HS-5 (cell line): ENCODE data around the gene SLC6A3.
"Not testable (repeated sequence)": the region's sequence is repeated elsewhere in the genome, so short reads cannot be mapped to it uniquely, and the experiment has no call there.

Source experiments
- DNase-seq: peaks from one replicate; pipeline ENCODE4 v3.0.0-alpha.2; 2012; ENCODE audit warnings: low read depth

The SLC6A3 gene

DNA sequence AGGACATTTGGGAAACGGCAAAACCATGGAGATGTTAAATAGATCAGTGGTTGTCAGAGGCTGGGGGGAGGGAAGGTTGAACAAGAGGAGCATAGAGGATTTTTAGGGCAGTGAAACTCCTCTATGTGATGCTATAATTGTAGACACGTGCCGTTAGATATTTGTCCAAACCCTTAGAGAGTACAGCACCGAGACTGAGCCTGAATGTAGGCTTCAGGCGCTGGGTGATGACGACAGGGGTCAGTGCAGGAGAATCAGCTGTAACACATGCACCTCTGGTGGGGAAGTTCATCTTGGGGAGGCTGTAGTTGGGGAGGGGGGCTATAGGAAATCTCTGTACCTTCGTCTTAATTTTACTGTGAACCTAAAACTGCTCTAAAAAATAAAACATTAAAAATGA, 78.1 kb downstream of the SLC6A3 start:
- DNase-seq: no peak

DNA sequence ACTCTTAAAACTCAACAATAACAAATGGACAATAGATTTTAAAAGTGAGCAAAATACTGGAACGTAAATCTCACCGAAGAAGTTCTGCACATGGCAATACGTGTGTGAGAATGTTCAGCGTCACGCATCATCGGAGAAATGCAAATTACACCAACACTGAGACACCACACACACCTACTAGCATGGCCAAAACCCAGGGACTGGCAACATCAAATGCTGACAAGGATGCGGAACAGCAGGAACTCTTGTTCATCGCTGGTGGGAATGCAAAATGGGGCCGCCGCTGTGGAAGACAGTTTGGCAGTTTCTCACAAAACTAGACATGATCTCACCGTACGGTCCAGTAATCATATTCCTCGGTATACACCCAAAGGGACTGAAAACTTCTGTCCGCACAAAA, 78.7 kb downstream of the SLC6A3 start:
- DNase-seq: no peak

DNA sequence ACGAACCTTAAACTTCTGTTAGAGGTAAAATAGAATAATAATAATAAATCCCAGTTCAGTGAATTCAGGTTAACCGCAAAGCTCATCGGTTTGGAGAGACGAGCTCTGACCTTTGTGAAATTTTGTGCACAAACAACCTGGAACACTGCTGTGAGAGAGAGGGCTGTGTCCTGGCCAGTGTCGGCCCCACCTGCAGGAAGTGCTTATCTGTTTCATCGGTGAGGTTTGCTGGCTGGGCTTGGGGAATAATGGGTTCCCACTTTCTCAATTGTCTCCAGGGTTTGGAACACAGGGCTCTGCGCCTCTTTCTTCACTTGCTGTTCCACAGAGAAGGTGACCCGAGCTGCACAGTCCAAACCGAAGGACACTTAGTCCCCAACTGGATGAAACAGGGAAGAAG, 81.0 kb downstream of the SLC6A3 start:
- DNase-seq: no peak

DNA sequence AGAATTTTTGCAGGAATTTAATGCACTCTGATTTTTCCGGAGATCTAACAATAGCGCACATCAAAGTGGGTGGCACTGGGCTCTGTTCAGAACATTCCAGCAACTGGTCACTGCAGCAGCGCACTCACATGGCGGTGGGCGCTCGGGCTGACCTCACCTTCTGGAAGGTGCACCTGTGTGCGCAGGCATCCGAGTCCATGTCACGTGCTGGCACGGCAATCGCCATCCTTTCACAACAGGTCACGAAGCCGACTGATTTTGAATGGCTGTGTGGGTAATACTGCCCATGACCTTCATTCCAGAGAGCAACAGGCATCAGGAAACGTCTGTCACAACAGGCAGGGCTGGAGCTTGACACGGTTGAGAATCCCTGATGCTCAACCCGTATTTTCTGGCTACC, 81.7 kb downstream of the SLC6A3 start:
- no peak for DNase-seq

DNA sequence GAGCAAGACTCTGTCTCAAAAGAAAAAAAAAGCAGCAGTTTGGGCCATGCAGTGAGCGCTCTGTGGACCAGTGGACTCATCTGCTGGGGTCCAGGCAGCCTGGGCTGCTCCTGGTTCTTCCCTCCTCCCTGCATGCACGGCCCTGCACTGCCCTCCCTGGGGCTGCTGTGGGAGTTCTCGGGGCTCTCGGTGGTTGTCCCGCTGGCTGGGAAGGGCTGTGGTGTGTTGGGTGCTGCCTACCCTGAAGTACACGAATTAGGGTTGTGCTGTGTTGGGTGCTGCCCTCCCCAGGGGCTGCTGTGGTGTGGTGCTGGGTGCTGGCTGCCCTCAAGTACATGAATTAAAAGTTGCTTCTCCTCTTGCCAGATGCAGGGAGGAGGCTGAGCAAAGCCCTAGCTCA, 82.1 kb downstream of the SLC6A3 start:
- DNase-seq: no peak

DNA sequence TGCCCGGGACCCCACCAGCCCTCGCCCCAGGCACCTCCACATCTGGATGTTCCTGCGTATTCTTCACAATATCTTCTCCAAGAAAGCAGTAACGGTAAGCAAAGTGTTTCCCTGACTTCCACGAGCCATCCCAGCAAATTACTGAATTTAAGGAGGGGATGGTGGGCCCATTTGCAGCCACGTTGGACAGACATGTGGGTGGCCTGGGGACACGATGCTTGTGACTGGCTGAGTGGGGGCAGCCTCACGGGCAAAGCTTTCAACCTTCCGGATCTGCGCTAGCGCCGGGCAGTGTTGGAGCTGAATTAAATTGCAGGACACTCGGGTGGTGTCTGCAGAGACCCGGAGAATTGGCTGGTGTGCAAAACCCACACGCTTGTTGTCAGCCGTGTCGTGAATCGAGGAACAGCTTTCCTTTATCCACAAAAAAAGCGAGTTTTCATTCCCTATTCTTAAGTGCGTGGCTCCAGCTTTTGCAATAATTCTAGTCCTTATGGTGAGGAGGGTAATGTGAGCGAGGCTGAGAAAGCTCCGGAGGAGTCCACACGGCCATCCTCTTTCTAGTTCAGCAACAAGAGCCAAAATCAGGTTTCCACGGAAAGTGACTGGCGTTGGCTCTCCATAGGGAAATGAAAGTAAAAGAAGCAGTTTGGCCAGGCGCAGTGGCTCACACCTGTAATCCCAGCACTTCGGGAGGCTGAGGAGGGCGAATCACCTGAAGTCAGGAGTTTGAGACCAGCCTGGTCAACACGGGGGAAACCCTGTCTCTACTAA, 82.8 kb downstream of the SLC6A3 start:
- DNase-seq: no peak

DNA sequence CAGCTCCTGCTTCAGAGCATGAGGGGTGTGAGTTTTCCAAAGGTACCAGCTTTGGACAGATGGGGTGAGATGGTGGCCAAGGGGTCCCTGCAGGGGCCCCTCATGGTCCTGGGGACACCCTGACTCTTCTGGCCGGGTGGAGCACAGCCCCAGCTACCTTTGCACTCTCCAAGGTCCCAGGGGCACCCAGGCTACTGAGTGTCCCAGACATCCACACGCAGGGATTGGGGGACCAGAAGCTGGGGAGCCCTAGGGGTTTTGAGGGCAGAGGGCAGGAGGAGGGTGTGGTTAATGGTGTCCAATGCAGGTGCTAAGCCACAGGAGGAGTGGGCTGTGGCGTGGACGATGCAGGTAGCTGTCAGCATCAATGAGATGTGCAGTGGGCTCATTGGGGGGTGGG, 84.4 kb downstream of the SLC6A3 start:
- DNase-seq: no peak

DNA sequence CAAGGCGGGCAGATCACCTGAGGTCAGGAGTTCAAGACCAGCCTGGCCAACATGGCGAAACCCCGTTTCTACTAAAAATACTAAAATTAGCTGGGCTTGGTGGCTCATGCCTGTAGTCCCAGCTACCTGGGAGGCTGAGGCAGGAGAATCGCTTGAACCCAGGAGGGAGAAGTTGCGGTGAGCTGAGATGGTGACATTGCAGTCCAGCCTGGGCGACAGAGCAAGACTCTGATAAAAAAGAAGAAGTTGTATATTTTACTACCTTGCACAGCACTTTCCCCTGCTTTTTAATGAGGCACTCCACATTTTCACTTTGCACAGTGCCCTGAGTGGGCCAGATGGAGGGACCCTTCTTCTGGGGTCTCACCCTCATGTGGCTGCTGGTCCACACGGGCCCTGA, 84.9 kb downstream of the SLC6A3 start:
- DNase-seq: not testable (repeated sequence)

DNA sequence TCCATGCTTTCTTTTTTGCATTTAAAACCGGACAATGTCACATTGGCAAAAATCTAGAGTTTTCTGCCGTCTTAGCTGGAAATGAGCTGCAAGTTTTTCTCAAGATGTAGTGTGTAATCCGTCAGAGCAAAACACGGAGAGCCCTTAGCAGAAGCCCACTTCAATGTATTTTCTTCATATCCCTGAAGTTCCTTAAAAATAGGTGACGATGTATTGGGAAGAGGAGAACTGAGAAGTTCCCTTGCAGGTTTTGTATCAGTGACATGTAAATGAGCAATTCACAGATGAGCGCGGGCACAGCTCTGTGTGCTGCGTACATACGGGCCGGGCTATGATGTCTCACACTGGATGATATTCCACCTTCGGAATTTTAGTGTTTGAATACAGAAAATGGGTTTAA, 85.5 kb downstream of the SLC6A3 start:
- DNase-seq: no peak

DNA sequence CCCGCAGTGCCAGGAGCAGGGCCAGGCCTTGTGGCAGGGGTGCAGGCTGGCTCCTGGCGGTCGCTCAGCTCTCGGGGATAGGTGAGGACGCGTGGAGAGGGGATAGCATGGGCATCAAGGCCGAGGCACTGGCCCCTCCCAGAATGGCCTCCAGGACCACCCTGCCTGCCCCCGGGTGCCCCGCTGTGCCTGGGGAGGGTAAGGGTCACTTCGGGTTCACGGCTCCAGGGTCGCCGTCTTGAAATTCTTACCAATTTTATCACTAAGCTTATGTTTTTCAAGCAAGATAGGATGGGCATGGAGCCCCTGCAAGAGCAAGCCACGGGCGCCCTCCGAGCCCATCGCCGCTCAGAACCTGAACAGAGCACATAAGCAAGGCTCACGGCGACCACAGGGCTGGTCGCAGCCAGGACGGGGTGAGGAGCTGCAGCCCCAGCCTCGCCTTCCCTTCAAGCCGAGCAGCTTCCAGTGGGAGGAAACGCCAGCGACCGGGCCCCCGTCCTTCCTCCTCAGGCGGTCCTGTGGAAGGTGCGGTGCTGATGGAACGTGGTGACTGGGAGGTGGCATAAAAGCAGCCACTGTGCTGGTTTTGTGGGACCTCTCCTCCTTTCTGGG, 86.1 kb downstream of the SLC6A3 start:
- DNase-seq: no peak

DNA sequence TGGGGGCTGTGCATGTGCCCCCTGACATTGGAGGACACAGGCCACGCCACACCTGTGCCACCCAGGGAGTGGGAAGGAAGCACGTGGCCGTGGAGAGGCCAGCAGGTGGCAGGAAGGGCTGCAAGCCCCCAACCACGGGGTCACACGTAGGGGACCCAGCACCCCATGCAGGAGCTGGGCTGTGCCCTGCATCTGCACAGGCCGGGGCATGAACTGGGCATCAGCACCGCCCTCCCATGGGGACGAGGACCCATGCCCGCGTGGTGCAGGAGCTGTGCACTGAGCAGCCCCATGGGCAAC, 86.6 kb downstream of the SLC6A3 start:
- no peak for DNase-seq

DNA sequence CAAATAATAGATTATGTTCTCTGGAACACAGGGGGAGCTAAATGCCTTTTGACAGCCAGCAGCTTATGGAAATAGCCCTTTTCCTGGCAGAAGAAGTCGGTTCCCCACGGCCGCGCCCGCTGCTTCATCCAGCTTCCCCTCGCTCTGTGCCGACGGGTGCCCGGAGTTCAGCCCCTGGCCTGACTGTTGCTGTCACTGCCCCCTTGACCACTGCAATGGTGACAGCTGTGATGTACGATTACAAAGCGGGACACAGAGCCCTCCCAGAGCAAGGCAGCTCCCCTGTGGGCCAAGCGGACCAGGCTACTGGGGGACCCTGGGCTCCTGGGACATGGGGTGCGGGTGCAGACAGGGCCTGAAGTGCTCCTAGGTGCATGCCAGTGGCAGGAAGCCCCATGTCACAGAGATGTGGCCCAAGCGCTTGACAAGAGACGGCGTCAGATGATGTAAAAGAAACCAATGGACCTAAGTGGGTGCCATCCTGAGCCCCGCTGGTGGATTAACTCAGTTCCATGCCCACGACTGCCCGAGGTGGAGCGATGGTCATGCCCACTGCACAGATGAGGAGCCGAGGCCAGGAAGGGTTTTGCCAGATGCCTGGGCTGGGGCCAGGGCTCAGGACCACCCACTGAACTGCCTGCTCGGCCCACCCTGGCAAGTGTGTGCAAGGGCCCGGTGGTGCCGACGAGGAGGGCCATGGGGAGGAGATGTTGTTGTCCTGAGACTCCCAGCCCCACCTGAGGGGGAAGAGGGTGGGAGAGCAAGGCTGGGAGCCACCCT, 87.1 kb downstream of the SLC6A3 start:
- no peak for DNase-seq

DNA sequence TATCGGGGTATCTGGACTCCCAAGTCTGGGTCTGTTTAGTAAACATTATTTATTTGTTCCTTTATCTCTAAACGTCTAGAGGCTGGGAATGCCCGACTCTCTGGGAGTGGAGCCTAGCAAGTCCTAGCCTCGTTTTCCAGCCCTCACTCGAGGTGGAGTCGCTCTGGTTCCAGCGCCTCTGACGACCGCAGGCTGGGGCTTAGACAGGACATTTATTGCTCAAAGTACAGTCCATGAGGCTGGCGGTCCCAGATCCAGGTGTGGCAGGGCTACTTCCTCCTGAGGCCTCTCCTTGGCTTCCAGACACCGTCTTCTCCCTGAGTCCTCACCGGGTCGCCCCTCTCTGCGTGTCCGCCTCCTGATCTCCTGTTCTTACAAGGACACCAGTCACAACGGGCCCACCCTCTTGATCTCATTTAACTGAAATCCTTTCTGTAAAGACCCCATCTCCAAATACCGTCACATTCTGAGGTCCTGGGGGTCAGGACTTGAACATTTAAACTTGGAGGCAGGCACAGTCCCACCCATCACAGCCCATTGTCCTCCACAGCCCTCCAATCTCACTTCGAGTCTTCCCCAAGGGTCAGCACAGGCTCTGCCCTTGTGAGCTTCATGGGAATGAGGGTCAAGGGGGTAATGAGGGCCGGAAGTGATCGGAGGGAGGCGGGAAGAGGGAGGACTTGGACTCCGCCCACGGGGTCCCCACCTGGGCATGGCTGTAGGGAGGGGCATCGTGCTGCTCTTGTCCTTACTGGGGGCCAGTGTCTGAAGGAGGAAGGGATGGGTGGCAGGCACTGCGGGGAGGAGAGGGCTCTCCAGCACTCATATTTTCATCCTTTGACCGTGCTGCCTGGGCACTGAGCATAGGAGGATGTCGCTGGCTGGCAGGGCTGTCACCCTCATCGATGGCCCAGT, 88.1 kb downstream of the SLC6A3 start:
- no peak for DNase-seq

DNA sequence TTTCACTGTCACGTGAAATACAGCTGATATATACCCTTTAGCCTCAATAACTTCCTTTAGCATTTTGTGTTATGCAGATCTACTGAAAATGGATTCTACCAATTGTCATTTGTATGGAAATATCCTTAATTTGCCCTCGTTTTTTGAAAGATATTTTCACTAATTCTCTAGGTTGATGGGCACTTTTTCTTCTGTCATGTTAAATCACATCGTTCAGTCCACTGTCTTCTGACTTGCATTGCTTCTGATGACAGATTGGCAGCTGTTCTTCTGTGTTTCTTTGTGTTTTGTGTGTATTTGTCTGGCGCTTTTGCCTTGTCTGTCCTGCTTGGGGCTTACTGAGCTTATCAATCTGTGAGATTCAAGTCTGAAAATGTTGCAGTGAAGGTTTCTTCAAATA, 90.7 kb downstream of the SLC6A3 start:
- DNase-seq: no peak

DNA sequence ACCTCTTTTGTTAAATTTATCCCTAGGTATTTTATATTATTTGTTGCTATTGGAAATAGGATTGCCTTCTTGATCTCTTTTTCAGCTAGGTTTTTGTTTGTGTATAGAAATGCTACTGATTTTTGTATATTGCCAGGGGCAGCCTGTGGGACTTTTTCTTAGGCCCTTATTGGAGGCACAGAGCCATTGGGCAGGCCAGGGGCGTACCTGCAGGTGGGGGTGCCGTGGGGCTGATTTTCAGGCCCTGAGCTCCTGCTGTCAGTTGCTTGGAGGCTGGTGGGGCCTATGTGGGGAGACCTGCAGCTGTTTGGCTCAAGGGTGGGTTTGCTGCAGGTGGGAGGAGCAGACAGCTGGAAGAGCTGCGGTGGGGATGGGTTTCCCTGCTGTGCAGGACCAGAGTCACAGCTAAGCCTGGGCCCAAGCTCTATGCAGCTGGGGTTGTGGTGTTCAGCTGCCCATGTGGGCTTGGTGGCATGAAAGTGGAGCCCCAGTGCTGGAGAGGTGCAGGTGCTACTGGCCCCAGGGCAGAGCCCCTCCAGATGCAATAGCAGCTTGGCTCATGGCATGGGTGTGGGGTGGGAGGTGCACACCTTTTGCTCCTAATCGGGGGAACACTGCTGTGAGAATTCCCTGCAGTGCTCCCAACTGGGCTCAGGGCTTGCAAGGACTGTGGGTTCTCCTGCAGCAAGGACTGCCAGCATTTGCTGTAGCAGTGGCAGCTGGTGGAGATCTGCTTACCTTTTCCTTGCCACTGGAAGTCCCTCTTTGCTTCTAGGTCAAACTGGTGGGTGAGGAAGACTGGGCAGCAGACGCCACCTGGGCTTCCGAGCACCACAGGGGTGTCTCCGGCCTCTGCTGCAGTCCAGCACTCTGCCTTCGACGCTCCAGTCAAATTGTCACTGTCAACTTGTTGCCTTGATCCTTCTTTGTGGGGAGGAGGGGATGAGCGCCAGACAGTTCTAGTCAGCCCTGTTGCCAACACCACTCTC, 92.7 kb downstream of the SLC6A3 start:
- DNase-seq: no peak

DNA sequence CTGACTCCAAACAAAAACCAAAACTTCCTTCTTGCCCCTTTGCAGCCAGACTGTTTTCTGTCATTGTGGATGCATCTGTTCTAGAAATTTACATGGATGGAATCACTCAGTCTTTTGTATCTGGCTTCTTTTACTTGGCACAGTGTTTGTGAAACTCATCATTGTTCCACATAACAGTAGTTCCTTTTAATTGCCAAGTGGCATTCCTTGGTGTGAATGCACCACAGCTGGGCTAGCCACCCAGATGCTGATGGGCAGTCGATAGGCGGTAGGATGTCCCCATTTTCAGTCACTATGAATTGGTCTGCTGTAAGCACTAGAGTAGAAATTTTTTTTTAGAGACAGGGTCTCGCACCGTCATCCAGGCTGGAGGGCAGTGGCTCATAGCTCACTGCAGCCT, 94.1 kb downstream of the SLC6A3 start:
- no peak for DNase-seq

DNA sequence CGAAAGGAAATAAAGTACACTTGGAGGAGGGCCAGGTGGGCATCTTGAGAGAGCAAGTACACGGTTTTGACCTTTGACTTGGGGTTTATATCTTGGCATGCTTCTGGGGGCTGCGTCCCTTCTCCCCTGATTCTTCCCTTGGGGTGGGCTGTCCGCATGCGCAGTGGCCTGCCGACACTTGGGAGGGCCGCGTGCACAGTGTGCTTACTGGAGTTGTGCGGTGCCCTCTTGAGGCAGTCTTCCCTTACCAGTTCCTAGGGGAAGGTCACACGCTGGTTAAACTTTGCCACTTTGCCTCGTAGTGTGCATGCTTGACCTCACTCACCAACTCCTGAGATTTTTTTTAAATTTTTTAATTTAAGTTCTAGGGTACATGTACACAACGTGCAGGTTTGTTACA, 96.0 kb downstream of the SLC6A3 start:
- DNase-seq: no peak

DNA sequence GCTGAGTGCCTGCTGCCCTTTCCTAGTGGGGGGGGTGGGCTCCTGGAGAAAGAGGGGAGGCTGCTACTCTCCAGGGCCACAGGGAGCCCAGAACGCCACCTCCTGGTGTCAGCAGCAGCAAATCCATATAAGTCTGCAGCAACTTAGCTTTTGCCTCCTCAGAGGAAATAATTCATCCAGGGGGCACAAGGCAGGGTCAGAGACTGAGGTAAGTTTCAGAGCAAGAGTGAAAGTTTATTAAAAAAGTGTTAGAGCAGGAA, 96.3 kb downstream of the SLC6A3 start:
- DNase-seq: no peak

DNA sequence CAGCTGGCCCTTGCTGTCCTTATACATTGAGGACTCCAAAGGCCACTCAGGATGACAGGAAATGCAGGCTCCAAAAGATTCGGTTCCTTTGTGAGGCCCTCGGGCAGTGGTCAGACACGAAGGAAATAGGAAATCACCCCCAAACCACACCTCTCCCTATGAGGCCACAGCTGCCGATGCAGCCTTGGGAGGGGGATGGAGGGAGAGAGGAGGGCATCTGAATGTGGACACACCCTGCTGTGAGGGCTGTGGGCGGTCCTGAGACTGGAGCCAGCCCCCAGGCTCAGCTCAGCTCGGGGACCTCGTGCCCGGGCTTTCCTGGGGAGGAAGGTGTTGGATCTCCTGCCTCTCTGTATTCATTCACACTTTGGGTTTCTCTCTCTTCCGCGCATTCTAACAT, 97.7 kb downstream of the SLC6A3 start:
- DNase-seq: no peak

DNA sequence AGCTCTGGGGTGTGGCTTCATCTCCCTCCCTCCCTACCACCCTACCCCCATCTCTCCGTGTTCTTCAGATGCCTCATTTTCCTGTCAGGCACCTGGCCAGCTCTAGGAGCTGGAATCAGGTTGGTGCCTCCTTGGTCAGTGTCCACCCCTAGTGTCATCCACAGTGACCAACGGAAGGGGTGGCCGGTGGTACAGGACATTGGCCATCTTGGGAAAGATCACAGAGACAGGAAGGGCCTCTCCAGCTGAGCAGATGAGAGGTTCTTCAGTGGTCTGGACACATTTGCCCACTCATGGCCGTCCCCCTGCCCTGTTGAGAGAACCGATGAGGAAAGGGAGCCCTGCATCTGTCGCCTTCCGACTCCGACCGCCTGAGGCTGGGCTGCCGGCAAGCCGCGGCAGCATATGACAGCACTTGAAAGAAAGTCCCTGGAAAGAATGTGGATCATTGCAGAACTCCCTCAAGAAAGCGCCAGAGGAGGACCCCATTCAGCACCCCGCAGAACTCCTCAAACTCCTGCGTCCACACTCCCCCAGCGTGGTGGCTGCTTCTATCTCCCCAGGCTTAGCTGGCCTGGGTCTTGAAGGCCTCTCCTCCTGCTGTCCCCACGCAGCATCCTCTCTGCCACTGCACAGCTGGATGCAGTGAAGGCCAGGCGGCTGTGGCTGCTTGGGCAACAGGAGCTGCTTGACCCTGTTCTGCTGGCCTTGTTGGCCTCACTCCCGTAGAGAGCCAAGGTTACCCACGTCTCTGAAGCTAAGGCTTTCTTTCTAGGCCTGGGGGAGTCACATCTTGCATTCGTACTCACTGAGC, 98.4 kb downstream of the SLC6A3 start:
- DNase-seq: no peak
